Spleen (tissue), 11 donors: Measurements from ENCODE around the gene HMOX2. TPM values are rescaled to one million over a fixed set of nuclear protein-coding genes. Genes with fewer than 3 reads are reported as not detected.

Experiments
- DNase-seq: peaks from one replicate; pipeline ENCODE4 v3.0.0-alpha.2; 2020
- H3K27ac ChIP-seq, 8 donors: fragments of 200-600 bp; sonication (generic) in 7 of 8; 1 replicate in 4 of 8; 2 replicates in 4 of 8; pipeline versions ENCODE4 v1.5.0 to v1.8.0; 2016 to 2021; ENCODE audit warnings: inconsistent platforms in 4 of 8, mild to moderate bottlenecking in 4 of 8, moderate library complexity in 1 of 8
- H3K27me3 ChIP-seq, 7 donors: fragments of 200-600 bp; sonication (generic) in 6 of 7; replicated peaks in 1 of 7; 1 replicate in 4 of 7; 2 replicates in 3 of 7; pipeline versions ENCODE4 v1.5.0 to v1.8.0; 2016 to 2021; ENCODE audit warnings: inconsistent platforms in 3 of 7, mild to moderate bottlenecking in 1 of 7
- H3K36me3 ChIP-seq, 6 donors: fragments of 200-600 bp; sonication (generic) in 5 of 6; 1 replicate in 4 of 6; 2 replicates in 2 of 6; pipeline versions ENCODE4 v1.5.0 to v1.8.0; 2016 to 2021; ENCODE audit warnings: inconsistent platforms in 2 of 6
- H3K4me1 ChIP-seq, 6 donors: fragments of 200-600 bp; sonication (generic) in 5 of 6; 1 replicate in 3 of 6; 2 replicates in 3 of 6; pipeline versions ENCODE4 v1.5.0 to v1.8.0; 2016 to 2021; ENCODE audit warnings: inconsistent platforms in 3 of 6
- H3K4me3 ChIP-seq, 8 donors: fragments of 200-600 bp; sonication (generic) in 7 of 8; 1 replicate in 4 of 8; 2 replicates in 4 of 8; pipeline versions ENCODE4 v1.5.0 to v1.8.0; 2016 to 2021; ENCODE audit warnings: inconsistent platforms in 4 of 8, mild to moderate bottlenecking in 4 of 8, moderate library complexity in 2 of 8
- H3K9me3 ChIP-seq, 8 donors: fragments of 200-600 bp; sonication (generic) in 7 of 8; 1 replicate in 4 of 8; 2 replicates in 4 of 8; pipeline versions ENCODE4 v1.5.0 to v1.8.0; 2016 to 2021; ENCODE audit warnings: inconsistent platforms in 4 of 8
- CTCF ChIP-seq, 11 experiments: fragments of 200-600 bp in 7 of 11; fragments of 450-650 bp in 4 of 11; sonication (generic) in 4 of 11; IDR thresholded peaks in 8 of 11; conservative IDR thresholded peaks in 3 of 11; 1 replicate in 7 of 11; 2 replicates in 4 of 11; pipeline versions ENCODE4 v1.4.0 to v1.8.0; 2016 to 2021; ENCODE audit warnings: antibody characterized with exemption in 11 of 11, inconsistent platforms in 4 of 11, mild to moderate bottlenecking in 1 of 11
- POLR2A ChIP-seq, 3 donors: fragments of 450-650 bp; IDR thresholded peaks; one replicate each; pipeline ENCODE4 v1.5.1; 2017; ENCODE audit warnings: antibody characterized with exemption in 3 of 3, mild to moderate bottlenecking in 1 of 3
- POLR2AphosphoS5 ChIP-seq, 3 donors: sonication (generic); formaldehyde crosslinking; IDR thresholded peaks; one replicate each; pipeline ENCODE4 v1.5.1; 2017; ENCODE audit warnings: antibody characterized with exemption in 3 of 3
- WGBS, 5 donors: extraction: QIAGEN DNeasy Blood & Tissue Kit in 3 of 5; methylation state at CpG; one replicate each; pipeline versions ENCODE4 v1.1.5 to v1.1.7; 2013 to 2018; 5-methylcytosine and 5-hydroxymethylcytosine counted together
- intact Hi-C: fragments of 100-400 bp; cut with DNase I; formaldehyde crosslinking; loops from one replicate; pipeline ENCODE4 v1.15.0; 2023; ENCODE audit warnings: low total_unique reads
- polyA plus RNA-seq, 3 donors: library from polyadenylated mRNA; stranded (reverse); fragments of 200-250 nt; gene quantifications; one replicate each; pipeline ENCODE4 v1.2.1, GENCODE V29; 2013
- total RNA-seq, 7 donors: library from RNA; depleted of rRNA in 3 of 7; stranded (reverse); fragments of >200 nt in 3 of 7; fragmentation: NEBNext Ultra II Directional in 4 of 7; extraction: Animal tissue kit (Norgen Biotek cat#: 25700) in 4 of 7; gene quantifications; one replicate each; pipeline versions ENCODE4 v1.1.0 to v1.2.1, GENCODE V29; 2016 to 2021
- donor health status: healthy with polysubstance abuse.
- donor health status: DM: no; HTN: no; CAD: no; lungs with moderate emphysema.
- donor health status: DM: no; HTN: no; CAD: no.
- donor health status: Bipolar disorder and iron deficiency.
- donor health status: healthy.
- donor health status: DM: no; HTN: no; CAD: no.
- donor health status: DM: yes; HTN: yes; CAD: no.

HMOX2 gene
- total and polyA plus RNA-seq, 10 donors = 26.6 to 73.8 (median 53.3) TPM

DNA sequence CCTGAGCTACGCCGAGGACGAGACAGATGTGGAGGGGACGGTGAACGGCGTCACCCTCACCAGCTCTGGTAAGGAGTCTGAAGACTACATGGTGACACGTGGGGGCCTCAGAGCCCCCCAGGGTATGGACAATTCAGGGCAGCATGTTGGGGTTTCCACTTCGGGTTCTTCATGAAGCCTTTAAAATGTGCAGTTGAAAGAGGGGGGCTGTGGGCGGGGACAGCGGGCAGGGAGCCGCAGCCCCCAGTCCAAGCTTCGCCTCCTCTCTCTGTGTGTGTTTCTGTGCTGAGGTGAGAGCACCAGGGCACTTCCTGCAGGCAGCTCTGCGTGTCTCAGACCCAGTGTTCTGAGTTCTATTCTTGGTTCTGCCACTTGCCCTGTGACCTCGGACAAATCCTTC, 25.8 kb upstream of the HMOX2 start:
- H3K4me3 ChIP-seq = no peak overlapping the region
- intact Hi-C loops = no loop called here
- no peaks in the 10 kb centered on the region for H3K27me3 ChIP-seq
- peaks cover 0 to 100% (median 84%) of the 10 kb centered on the region in 6 donors for H3K36me3 ChIP-seq
- H3K9me3 ChIP-seq = no peaks in the 10 kb centered on the region
- DNase-seq = no peak
- no peak overlapping the region for H3K27ac ChIP-seq
- 93 to 96% (median 95%) methylated on average over 13 to 14 of the region's 14 CpGs for WGBS, 5 donors
- TF ChIP-seq CTCF (IDR thresholded peaks at IDR 0.05 in 8 of 11, conservative IDR thresholded peaks at IDR 0.05 in 3 of 11) (no peak), POLR2AphosphoS5 (IDR thresholded peaks at IDR 0.05) (peak in 1 of 3 donors; percentile 25), POLR2A (IDR thresholded peaks at IDR 0.05) (no peak)
- H3K4me1 ChIP-seq = no peaks in the 10 kb centered on the region

DNA sequence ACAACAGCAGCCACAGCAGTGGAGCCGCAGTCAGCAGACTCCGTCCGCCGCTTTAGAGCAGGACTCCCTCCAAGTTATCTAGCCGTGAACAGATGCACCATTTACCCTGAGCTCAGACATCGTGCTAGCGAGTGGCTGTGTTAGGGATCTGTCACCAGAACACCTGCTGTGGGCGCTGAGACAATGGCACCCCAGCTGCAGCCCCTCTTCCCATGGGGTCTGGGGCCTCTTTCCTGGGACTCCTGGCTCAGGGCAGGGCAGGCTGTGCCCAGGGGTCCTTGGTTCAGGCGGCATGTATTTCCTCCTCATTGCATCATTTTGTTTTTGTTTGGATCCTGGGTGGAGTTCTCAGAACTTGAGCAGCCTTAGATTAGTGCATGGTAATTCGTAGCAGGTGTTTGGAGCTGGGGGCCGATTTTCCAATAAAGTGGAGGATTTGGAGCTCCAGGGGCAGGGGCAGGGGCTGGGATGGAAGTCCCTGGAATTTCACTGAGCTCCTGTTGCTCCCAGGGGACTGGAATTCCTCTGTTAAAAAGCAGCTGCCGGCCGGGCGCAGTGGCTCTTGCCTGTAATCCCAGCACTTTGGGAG, 25.2 kb upstream of the HMOX2 start:
- TF ChIP-seq POLR2AphosphoS5 (IDR thresholded peaks at IDR 0.05) = no peak
- TF ChIP-seq POLR2A (IDR thresholded peaks at IDR 0.05) = no peak
- TF ChIP-seq CTCF (IDR thresholded peaks at IDR 0.05 in 8 of 11, conservative IDR thresholded peaks at IDR 0.05 in 3 of 11) = no peak
- Histone ChIP-seq H3K27me3 (no peaks in the 10 kb centered on the region), H3K9me3 (no peaks in the 10 kb centered on the region), H3K4me3 (no peak overlapping the region), H3K36me3 (peaks cover 4 to 100% (median 84%) of the 10 kb centered on the region in 6 donors), H3K4me1 (no peaks in the 10 kb centered on the region), H3K27ac (no peak overlapping the region)
- intact Hi-C loops = no loop called here
- DNase-seq = no peak
- 94 to 97% (median 95%) methylated on average over 13 to 14 of the region's 14 CpGs for WGBS, 5 donors

DNA sequence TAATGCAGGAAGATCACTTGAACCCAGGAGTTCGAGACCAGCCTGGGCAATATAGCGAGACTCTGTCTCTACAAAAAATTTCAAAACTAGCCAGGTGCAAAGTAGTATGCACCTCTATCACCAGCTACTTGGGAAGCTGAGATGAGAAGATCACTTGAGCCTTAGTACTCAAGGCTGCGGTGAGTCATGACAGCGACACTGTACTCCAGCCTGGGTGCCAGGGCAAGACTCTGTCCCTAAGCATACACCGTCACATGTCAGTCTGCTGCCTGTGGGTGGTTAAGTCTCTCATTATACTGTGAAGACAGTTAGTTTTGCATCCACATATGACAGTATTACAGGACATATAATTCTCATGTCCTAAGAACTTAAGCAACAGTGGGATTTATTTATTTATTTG, 23.5 kb upstream of the HMOX2 start:
- Histone ChIP-seq H3K27ac (no peak overlapping the region), H3K9me3 (no peaks in the 10 kb centered on the region), H3K27me3 (no peaks in the 10 kb centered on the region), H3K36me3 (peaks cover 4 to 100% (median 84%) of the 10 kb centered on the region in 6 donors), H3K4me1 (no peaks in the 10 kb centered on the region), H3K4me3 (no peak overlapping the region)
- 95 to 100% (median 98%) methylated on average over 5 of the region's 5 CpGs for WGBS, 5 donors
- no peak for TF ChIP-seq POLR2A (IDR thresholded peaks at IDR 0.05)
- no peak for TF ChIP-seq POLR2AphosphoS5 (IDR thresholded peaks at IDR 0.05)
- TF ChIP-seq CTCF (IDR thresholded peaks at IDR 0.05 in 8 of 11, conservative IDR thresholded peaks at IDR 0.05 in 3 of 11) = no peak
- no peak for DNase-seq
- intact Hi-C loops = no loop called here

- DNase-seq = no peak
- H3K36me3 ChIP-seq = peaks cover 4 to 97% (median 69%) of the 10 kb centered on the region in 6 donors
- no peak overlapping the region for H3K27ac ChIP-seq
- intact Hi-C loops = no loop called here
- 81 to 90% (median 82%) methylated on average over 9 of the region's 9 CpGs for WGBS, 5 donors
- H3K9me3 ChIP-seq = no peaks in the 10 kb centered on the region
- peaks cover 0 to 17% (median 9%) of the 10 kb centered on the region in 6 donors for H3K4me1 ChIP-seq
- TF ChIP-seq POLR2A (IDR thresholded peaks at IDR 0.05) (no peak), CTCF (IDR thresholded peaks at IDR 0.05 in 8 of 11, conservative IDR thresholded peaks at IDR 0.05 in 3 of 11) (no peak), POLR2AphosphoS5 (IDR thresholded peaks at IDR 0.05) (no peak)
- no peak overlapping the region for H3K4me3 ChIP-seq
- no peaks in the 10 kb centered on the region for H3K27me3 ChIP-seq
These were observed 21.6 kb upstream of the HMOX2 start for GRCh38 chr16:4454623-4455022.
